Stimulated activated CD8-positive, alpha-beta memory T cell treated with anti-CD3 and anti-CD28 coated beads, Interleukin-12 subunit alpha, Interleukin-12 subunit beta, amount 100 ng/mL, for 4 hours (primary cell): Measurements from ENCODE around the gene KLHL22.

Experiments
- DNase-seq: peaks from one replicate; pipeline ENCODE4 v3.0.0-alpha.2; 2020; ENCODE audit warnings: low read depth

The KLHL22 gene

GRCh38 chr22:20433686-20434241 lies 61.8 kb downstream of the KLHL22 start:
- DNase-seq, result no peak

GRCh38 chr22:20433191-20433590 lies 62.4 kb downstream of the KLHL22 start:
- DNase-seq, result no peak

GRCh38 chr22:20432244-20432686 lies 63.3 kb downstream of the KLHL22 start:
- DNase-seq, result no peak

- no peak for DNase-seq
Observed at GRCh38 chr22:20431511-20432192, 63.9 kb downstream of the KLHL22 start.

- DNase-seq, result peak; percentile 22
Observed at GRCh38 chr22:20430720-20431510, 64.7 kb downstream of the KLHL22 start.

- no peak for DNase-seq
Observed at GRCh38 chr22:20430101-20430719, 65.4 kb downstream of the KLHL22 start.

- peak; percentile 66 for DNase-seq
Observed at GRCh38 chr22:20429254-20430100, 66.1 kb downstream of the KLHL22 start.

- DNase-seq, result no peak
Observed at GRCh38 chr22:20428496-20429253, 66.9 kb downstream of the KLHL22 start.

GRCh38 chr22:20427945-20428417 lies 67.6 kb downstream of the KLHL22 start:
- no peak for DNase-seq

- no peak for DNase-seq
Observed at GRCh38 chr22:20427104-20427944, 68.3 kb downstream of the KLHL22 start.

GRCh38 chr22:20426259-20426615 lies 69.4 kb downstream of the KLHL22 start:
- no peak for DNase-seq

GRCh38 chr22:20425566-20426258 lies 69.9 kb downstream of the KLHL22 start:
- no peak for DNase-seq

GRCh38 chr22:20424932-20425565 lies 70.5 kb downstream of the KLHL22 start:
- DNase-seq, result no peak

GRCh38 chr22:20424568-20424931 lies 71.0 kb downstream of the KLHL22 start:
- no peak for DNase-seq

- no peak for DNase-seq
Observed at GRCh38 chr22:20423906-20424551, 71.6 kb downstream of the KLHL22 start.

- no peak for DNase-seq
Observed at GRCh38 chr22:20423008-20423905, 72.3 kb downstream of the KLHL22 start.

GRCh38 chr22:20422271-20423007 lies 73.2 kb downstream of the KLHL22 start:
- no peak for DNase-seq
